Gastroesophageal sphincter (tissue), 3 donors: ENCODE results near the gene CTAG1A.

Experiments used
- CTCF ChIP-seq, 4 experiments: fragments of 200-600 bp in 2 of 4; fragments of 450-650 bp in 2 of 4; sonication (generic) in 1 of 4; IDR thresholded peaks; one replicate each; pipeline ENCODE4 v1.5.1; 2017 to 2019; ENCODE audit warnings: antibody characterized with exemption in 4 of 4, mild to moderate bottlenecking in 2 of 4, moderate library complexity in 2 of 4
- EP300 ChIP-seq: sonication (generic); formaldehyde crosslinking; IDR thresholded peaks from one replicate; pipeline ENCODE4 v1.6.1; 2017; ENCODE audit warnings: antibody characterized with exemption, mild to moderate bottlenecking
- POLR2A ChIP-seq, 2 donors: fragments of 450-650 bp; IDR thresholded peaks; one replicate each; pipeline ENCODE4 v1.6.1; 2017; ENCODE audit warnings: antibody characterized with exemption in 2 of 2, mild to moderate bottlenecking in 2 of 2, moderate library complexity in 1 of 2
- POLR2AphosphoS5 ChIP-seq: sonication (generic); formaldehyde crosslinking; IDR thresholded peaks from one replicate; pipeline ENCODE4 v1.6.1; 2017; ENCODE audit warnings: antibody characterized with exemption

- TF ChIP-seq EP300 (no peak), CTCF (IDR thresholded peaks at IDR 0.05) (no peak), POLR2AphosphoS5 (no peak), POLR2A (IDR thresholded peaks at IDR 0.05) (no peak)
Measured at GRCh38 chrX:154535892-154536291, 49.0 kb upstream of the CTAG1A start.
